ENCODE results near the gene PTOV1.

Gene PTOV1

DNA sequence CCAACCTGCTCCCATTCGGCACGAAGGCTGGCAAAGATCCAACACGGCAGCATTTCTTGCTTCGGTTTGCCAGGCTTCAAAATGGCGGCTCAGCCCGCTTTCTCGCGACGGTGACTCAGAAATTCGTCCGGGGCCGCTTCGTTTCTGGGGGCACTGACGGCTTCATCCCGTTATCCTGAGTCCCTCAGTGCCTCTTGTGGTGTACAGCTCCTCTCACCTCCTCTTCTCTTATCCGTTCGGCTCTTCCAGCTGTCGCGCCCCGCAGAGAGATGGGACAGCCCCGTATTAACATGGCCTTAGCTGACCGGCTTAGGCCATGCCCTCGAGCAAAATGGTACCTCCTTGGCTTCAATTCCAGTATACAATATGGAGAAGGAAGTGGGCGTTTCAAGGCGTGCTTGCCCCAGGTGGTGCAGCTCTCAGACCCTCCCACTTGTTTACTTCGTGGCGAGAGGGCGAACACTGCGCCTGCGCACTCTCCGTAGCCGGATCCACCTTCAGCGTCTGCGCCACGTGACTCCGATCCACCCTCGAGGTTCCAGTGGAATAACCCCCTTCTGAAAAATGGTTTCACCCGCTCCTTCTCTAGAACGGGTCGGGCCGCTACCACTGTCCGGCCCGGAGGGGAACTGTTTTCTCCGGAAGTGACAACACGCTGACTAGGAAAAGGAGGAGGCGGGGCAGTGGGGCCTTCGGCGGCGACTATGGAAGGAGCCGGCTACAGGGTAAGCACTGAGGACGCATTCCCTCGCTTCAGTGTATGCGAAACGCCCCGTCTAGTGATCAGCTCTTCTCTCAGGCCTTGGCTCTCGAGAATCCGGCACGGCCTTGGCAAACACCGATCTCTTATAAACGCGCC lies 26.3 kb downstream of the PTOV1 start, which contains the start of the genes AKT1S1 and TBC1D17:
Gene AKT1S1, minus strand, starts transcription at position 336 of the 859 bp plus-strand sequence. CDS start 4,060 bp downstream, outside the sequence.
Gene TBC1D17, plus strand, starts transcription at position 683 of the 859 bp plus-strand sequence. Its CDS starts 22 bp downstream, at position 705.
- DNase-seq: peak; percentile 100

- DNase-seq: peak; percentile 98
These were observed 27.2 kb downstream of the PTOV1 start for GRCh38 chr19:49877879-49878743.

- no peak for DNase-seq
These were observed 27.7 kb downstream of the PTOV1 start for GRCh38 chr19:49878744-49879070.

DNA sequence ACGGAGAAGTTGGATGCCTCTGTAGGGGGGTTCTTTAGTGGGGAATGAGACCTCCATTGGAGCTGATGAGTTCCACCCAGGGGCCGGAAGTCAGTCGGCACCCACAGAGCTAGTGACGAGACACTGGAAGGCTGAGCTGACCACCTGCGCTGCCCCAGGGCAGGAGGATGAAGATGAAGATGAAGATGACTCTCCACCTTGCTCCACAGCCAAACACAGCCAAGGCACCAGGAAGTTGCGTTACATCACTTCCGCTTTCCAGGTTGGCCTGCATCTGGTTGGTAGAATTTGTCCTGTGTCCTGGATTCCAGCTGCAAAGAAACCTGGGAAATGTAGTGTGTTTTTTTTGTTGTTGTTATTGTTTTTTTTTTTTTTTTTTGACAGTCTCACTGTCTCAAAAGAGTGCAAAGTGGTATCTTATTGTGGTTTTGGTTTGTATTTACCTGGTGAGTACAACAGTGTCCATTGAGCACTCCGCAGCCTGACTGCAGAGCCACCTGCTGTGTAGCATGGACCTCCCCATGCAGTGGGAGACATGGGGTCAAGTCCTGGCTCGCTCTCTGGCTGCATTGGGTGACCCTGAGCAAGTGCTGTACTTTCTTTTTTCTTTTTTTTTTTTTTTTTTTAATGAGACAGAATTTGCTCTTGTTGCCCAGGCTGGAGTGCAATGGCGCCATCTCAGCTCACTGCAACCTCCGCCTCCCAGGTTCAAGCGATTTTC lies 28.4 kb downstream of the PTOV1 start:
- no peak for DNase-seq

- no peak for DNase-seq
These were observed 29.4 kb downstream of the PTOV1 start for GRCh38 chr19:49880162-49880869.

DNA sequence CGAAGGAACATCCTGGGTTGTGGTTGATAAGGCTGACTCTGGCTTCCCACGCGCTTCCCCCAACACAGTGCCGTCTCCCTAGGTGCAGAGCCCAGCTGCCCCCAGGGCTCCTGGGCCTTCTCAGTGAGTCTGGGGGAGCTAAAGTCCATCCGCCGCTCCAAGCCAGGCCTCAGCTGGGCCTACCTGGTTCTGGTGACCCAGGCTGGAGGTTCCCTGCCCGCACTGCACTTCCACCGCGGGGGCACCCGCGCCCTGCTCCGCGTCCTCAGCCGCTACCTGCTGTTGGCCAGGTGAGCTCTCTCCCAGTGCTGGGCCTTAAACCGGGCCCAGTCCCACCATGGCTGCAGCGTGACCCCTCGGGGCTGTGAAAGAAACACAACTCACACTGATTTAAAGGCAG lies 30.2 kb downstream of the PTOV1 start:
- no peak for DNase-seq

DNA sequence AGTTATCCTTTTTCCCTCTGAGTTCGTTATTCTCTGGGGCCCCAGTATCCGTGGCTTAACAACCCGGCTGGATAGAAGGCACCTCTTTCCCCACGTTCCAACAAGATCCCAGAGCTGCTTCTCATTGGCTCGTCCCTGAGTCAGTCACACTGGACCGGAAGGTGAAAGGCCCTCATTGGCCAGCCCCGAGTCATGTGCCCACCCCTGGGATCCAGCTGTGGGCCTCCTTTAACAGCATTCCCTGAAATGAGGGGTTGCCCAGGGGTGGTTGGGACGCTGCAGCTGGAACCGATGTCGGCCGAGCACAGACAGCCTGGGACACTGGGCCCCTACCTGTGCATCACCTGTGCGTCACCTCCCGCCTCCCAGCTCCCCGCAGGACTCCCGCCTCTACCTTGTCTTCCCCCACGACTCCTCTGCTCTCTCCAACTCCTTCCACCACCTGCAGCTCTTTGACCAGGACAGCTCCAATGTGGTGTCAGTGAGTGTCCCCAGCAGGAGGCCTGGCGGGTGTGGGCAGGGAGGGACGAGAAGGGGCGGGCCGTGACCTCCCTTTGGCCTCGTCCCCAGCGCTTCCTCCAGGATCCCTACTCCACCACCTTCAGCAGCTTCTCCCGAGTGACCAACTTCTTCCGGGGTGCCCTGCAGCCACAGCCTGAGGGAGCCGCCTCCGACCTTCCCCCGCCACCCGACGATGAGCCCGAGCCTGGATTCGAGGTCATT lies 30.9 kb downstream of the PTOV1 start:
- DNase-seq: no peak

- no peak for DNase-seq
These were observed 31.7 kb downstream of the PTOV1 start for GRCh38 chr19:49882643-49883042.

DNA sequence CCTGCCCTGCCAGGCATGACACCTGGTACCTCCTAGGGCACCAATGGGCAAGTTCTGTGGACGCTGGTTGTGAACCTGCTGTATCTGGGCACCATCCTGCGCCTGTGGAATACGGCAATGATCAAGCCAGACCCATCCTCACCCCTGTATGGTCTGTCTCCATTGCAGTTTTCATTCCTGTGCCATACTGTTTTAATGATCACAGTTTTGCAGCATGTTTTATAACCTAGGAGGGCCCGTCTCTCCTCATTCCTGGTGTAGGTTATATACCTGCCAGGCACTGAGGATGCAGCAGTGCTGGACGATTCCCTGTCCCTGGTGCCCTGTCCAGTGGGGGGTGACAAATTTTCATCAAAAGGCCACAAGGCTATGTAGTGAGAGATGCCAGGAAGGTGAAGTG lies 32.1 kb downstream of the PTOV1 start:
- DNase-seq: no peak

DNA sequence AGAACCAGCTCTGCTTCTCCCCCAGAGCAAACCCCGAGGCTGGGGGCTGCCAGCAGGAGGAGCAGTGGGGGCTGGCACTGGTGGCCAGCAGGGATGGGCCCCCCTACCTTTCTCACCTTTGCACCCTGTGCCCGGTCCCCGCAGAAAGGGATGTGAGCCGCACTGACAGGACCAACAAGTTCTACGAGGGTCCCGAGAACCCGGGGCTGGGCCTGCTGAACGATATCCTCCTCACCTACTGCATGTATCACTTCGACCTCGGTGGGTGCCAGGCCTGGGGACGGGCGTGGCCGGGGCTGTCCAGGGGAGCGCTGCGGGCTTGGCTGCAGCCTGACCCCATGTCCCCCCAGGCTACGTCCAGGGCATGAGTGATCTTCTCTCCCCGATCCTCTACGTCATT lies 33.1 kb downstream of the PTOV1 start:
- DNase-seq: no peak

GRCh38 chr19:49884760-49885159 lies 33.8 kb downstream of the PTOV1 start:
- no peak for DNase-seq

GRCh38 chr19:49887037-49887664 lies 36.2 kb downstream of the PTOV1 start:
- no peak for DNase-seq

GRCh38 chr19:49887665-49888509 lies 36.9 kb downstream of the PTOV1 start:
- no peak for DNase-seq

DNA sequence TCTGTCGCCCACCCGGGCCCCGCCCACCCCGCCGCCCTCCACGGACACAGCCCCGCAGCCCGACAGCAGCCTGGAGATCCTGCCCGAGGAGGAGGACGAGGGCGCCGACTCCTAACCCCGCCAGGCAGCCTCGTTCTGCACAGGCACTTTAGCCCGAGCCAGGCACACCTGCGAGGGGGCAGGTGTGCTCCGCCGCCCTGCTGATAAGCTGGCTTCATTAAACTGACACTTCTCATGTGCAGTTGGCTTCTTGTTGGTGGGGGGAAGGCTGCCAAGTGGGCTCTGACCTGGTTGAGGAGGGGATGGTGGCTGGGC lies 37.5 kb downstream of the PTOV1 start:
- DNase-seq: no peak

DNA sequence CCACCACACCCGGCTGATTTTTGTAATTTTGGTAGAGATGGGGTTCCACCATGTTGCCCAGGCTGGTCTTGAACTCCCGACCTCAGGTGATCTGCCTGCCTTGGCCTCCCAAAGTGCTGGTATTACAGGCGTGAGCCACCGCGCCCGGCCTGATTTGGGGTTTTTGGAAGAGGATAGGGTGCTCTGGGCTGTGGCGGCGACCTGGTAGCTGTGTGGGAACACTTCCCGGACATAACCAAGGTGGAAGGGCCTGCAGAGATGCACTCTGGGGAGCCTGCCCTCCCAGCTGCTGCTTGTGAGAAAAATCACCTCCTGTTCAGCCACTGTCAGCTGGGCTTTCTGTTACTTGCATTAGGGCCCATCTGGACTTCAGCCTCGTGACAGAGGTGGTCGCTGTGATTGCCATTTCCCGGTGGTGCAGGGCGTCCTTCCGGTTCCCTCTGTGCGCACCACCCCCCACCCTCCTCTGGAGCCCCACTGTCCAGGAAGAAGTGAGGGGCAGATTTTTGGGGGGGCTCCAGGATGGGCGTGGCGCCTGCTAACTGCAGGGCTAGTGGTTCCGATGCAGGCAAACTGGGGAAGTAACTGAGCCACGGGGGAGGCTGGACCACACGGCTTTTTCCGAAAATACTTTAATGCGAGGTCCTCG lies 38.2 kb downstream of the PTOV1 start:
- no peak for DNase-seq

- DNase-seq: peak; percentile 80
These were observed 38.9 kb downstream of the PTOV1 start for GRCh38 chr19:49889687-49890348.

- DNase-seq: peak; percentile 70
These were observed 39.7 kb downstream of the PTOV1 start for GRCh38 chr19:49890349-49891311.

- no peak for DNase-seq
These were observed 40.4 kb downstream of the PTOV1 start for GRCh38 chr19:49891393-49891792.
